GM18498 (cell line): ENCODE results near the gene YWHAH.

Experiments used
- ATAC-seq: cut with Tn5 transposase; IDR thresholded peaks from one replicate; pipeline ENCODE4 v1.9.1; 2021; ENCODE audit warnings: mild to moderate bottlenecking, moderate library complexity; ENCODE audit not compliant: unreplicated experiment

Gene YWHAH

DNA sequence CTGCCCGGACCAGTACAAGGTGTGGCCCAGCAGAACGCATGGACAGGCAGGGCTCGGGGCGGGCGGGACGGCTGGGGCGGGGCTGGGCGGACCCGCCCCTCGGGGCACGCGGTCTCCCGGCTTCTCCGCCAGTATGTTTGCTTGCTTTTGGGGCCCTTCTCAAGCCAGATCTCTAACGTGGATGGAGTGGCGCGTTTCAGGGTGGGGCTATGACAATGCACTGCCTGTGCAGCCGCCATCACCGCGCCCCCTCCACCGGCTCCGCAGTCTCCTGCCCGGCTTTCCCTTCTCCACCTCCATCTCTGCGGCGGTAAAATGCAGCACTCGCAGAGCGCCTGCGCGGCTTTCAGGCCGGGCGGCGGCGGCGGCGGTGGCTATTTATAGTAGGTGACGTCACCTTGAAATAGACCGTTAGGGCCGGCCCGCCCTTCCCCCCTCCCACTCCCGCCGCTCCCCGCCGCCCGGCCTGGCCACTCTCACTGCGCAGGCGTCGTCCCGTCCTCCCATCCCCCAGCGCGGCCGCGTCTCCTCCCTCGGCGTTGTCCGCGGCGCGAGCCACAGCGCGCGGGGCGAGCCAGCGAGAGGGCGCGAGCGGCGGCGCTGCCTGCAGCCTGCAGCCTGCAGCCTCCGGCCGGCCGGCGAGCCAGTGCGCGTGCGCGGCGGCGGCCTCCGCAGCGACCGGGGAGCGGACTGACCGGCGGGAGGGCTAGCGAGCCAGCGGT lies at the start of gene YWHAH:
Gene YWHAH, plus strand, starts transcription at position 558 of the 722 bp plus-strand sequence. CDS start 199 bp downstream, outside the sequence.
- peak; percentile 81 for ATAC-seq

DNA sequence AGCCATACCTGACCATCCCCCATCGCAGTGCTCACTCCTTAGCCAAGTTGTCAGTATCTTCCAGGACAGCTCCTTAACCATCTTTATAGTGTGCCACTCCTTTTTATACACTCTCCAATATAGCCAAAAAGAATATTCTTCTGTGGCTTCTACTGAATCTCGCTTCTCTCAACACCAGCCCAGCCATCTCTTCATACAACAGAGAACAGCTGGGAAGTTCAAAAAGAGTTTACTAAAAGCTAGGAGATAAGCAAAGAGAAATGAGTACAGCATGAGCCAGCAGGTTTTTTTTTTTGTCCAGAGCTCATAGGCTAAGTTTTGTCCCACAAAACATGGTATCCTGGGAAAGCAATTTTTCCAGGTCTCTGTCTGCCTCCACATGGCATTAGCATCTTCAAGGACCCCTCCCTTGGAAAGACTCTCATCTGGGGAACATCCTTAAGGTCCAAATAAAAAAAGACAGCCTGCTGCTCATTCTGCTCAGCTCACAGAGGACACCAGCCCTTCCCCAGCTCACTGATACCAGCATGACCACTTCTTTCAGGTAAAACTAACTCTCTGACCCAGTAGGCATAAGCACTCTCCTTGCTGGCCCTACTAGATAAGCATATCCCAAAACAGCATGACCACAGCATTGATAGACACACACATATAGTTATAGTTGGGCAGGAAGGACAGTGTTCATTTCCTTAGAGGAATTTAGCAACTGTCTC lies 48.8 kb upstream of the YWHAH start:
- ATAC-seq = no peak

DNA sequence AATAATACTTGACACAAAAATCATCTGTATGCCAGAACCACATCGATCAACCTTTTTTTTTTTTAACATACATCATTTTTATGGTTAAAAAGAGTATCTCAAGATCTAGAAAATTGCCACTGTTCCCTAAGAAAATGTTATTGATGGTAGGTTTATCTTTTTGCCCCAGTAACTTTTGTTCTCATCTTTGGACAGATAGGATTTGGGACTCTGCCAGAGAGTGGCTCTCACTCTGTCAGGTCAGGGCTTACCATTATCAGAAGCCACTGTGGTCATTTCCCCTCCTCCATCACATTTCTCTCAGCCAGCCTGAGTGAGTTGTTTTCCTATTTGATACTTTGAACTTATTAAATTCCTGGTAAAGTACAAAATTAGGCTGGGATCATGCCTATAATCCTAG lies 47.9 kb upstream of the YWHAH start:
- ATAC-seq = no peak

DNA sequence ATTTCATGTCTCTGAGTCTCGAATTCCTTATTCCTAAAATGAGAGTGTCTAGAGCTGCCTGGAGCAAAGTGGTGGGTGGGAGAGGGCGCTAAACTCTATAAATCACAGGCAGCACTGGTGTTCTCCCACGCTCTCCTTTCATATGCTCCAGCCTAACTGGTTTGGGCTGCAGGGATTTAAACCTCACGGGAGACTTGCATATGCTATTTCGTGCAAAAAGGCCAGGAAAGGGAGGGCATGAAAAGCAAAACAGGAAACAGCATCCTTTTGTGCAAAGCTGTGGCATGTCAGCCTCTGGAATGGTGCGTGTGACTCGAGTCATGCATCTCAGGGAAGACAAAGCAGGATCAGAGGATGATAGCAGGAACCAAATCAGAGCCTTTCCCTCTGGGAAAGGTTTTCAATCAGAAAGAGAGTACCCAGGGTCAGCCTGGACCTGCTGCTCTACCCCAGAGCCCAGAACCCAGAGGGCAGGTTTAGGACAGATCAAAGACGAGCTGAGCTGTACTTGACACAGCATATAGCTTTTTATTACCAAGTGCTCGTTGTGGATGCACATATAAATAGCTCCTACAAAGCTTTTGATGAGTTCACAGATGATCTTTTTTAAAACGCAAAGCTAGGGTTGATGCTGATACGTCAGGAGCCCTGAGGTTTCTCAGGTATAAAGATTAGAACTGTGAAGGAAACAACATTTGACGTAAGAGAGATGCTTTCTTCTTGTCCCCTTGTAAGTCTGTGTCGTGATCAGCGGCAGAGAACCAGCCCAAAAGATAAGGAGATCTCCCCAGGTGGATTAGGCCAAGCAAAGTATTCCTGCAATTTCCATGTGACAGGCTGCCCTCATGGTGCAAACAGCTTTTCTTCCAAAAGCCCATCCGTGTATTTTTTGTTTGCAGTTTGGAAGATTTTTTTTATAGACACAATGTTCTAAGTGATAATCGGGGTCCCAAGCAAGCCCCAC lies 46.2 kb upstream of the YWHAH start:
- no peak for ATAC-seq

DNA sequence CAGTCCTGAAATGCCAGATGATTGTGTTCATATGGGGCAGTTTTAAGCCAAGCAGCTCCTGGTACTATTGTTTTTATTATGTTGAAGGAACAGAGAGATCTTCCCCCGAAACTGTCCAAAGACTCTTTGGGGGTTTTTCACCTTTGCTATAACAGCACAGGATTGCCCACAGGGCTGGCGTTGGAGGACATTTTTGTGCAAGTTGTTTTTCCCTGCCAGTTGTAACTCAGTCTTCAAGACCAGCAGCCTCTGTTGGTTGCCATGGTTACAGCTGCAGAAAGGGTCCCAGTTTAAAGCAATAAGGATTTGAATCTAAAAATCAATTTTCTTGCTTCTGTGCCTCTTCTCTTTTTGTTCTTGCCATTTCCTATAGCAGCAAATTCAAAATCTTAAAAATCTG lies 45.4 kb upstream of the YWHAH start:
- ATAC-seq = no peak

DNA sequence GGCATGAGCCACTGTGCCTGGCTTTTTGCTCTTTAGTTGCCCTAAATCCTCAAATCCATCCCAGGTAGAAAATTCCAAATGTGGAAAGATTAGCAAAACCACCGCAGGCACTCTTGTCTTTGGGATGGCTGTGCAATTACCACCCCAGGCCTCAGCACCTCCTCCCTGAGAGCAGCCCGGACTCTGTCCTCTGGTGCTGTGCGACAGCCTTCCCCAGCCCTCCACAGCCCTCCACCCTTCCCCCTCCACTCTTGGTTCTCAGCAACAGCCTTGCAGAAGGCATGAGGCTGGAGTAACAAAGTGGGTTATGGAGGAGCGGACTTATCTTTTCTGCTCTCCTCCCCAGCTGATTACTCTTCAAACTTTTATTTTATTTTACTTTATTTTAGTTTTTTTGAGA lies 44.7 kb upstream of the YWHAH start:
- no peak for ATAC-seq

DNA sequence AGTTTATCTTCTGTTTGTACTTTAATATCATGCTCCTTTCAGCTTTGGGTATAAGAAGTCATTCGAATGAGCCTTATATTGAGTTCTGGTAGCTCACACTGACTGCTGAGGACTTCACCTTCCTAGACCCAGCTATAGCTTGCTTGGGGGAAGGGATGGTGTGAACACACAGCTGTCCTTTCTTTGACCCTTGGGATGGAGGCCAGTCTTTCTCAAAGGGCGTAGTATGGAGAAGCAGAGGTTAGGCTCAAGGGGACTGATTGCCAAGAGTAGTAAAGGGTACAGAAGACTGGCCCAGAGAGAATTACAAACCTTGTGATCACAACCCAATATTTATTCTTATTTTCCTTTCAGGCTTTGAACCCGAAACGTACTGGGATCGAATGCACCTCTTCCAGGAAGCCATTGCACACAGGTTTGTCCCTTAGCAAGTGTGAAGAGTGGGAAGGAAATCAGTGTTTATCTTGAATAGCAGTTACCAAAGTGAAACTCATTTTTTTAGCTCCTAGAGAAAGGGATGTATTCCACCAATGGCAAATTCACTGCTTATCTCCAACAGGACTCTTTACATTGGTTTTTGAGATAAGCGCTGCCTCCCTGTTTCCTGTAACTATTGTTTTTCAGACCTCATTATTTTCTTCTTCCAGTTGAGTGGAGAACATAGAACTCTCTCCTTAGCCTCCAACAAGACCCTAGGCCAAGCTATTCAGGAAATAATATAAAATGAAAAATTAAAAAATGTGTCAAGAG lies 42.8 kb upstream of the YWHAH start:
- ATAC-seq = no peak

DNA sequence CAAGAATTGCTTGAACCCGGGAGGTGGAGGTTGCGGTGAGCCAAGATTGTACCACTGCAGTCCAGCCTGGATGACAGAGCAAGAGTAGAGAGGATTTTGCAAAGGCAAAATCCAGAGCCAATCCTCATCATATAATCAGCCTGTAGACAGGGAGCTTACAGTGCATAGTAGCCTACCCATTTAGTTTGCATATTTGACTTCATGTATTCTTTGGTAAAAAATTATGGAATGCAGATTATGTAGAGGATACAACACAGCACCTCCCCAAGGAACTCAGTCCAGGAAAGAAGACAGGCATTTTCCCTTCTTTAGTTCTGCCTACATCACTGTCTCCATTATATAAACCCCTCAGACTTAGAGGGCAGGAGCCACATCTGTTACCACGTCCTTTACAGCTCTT lies 39.7 kb upstream of the YWHAH start:
- ATAC-seq = no peak

DNA sequence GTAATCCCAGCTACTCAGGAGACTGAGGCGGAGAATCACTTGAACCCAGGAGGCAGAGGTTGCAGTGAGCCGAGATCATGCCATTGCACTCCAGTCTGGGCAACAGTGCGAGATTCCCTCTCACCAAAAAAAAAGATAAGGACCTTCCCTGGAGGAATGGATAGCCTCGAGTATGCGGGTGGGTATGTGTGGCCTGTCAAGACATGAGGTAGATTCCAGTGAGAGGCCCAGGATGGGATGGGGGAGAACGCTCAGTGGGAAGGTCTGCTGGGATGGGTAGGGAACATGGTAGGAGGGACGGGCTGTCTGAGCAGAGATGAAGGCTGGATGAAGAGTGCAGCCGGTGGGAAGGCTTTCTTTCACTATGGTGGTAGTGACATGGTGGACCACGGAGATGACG lies 39.0 kb upstream of the YWHAH start:
- no peak for ATAC-seq

DNA sequence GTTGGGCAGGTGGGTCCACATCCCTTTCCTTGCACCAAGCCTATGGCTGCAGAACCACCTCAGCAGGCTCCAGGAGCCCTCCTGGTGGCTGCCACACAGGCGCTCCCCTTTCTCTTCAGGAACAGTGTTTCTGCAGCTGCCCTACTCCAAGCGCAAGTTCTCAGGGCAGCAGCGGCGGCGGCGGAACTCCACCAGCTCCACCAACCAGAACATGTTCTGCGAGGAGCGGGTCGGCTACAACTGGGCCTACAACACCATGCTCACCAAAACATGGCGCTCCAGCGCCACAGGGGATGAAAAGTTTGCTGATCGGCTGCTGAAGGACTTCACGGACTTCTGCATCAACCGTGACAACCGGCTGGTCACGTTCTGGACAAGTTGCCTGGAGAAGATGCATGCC lies 38.2 kb upstream of the YWHAH start:
- ATAC-seq = no peak

DNA sequence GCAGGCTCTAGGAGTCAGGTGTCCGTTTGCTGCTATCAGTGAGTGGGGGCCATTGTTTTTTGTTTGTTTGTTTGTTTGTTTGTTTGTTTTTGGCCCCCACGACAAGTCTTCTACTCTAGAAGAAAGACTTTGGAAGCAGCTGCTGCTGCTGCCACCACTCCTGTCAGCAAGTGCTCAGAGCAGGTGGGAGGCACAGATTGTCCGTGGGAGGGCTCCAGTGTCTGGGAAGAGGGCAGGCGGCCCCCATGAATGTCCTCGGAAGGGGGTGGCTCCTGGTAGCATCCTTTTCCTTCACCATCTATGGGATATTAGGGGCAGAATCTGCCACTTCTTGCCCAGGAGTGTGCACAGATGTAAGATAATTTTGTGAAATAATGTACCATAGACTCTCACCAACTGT lies 37.8 kb upstream of the YWHAH start:
- ATAC-seq = no peak

DNA sequence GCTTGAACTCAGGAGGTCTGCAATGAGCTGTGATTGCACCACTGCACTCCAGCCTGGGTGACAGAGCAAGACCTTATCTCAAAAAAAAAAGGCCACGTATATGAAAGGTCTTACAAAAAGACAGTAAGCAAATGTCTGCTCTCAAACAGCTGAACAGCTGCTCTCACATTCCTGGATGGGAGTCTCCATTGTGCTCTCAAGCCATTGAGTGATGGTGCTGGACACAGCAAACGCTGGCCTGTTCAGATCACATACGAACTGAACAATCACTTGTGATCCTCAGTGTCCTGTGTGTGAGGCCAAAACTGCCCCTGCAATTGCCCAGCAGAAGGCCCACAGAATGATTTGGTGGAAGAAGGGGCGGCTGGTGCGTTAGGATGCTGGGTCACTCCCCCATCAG lies 34.4 kb upstream of the YWHAH start:
- no peak for ATAC-seq

DNA sequence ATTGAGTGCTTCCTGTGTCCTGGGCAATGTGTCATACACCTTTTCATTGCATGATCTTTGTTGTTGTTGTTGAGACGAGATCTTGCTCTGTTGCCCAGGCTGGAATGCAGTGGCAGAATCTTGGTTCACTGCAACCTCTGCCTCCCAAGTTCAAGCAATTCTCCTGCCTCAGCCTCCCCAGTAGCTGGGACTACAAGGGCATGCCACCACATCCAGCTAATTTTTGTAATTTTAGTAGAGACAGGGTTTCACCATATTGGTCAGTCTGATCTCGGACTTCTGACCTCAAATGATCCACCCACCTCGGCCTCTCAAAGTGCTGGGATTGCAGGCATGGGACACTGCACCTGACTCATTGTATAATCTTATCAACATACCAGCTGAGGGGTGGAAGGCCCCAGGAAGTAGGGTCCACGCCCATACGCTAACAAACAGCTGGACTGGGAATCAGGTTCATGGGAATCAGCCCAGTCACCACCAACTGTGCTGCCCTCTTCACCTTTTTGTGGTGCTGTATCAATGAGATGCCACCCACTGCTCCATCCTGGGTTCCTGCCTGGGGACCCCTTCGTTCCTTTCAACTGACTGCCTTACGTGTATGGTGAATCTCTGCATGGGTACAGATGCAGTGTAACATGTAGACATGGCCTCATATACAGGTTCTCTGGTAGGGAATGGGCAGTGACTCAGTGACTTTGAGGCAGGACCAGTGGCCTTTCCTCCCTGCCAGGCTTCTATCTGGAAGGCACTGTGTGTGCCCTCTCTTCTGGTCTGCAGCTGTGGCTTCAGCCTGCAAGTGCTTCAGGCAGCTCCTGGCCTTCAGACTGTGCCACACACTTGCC lies 32.5 kb upstream of the YWHAH start:
- ATAC-seq = no peak

DNA sequence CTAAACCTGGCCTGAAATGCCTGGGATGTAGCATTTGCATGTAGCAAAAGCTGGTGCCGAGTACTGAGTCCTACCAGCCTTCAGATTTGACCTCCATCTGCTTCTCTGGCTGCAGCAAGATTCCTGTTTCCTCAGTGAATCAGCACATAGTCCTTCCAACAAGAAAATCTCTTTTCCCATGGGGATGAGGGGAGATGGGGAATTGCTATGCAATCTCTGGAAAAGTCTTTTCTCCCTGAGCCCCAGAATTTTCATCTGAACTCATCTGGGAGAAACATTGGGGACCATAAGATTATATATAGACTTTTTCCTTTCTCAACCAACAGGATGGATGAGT lies 32.0 kb upstream of the YWHAH start:
- no peak for ATAC-seq

DNA sequence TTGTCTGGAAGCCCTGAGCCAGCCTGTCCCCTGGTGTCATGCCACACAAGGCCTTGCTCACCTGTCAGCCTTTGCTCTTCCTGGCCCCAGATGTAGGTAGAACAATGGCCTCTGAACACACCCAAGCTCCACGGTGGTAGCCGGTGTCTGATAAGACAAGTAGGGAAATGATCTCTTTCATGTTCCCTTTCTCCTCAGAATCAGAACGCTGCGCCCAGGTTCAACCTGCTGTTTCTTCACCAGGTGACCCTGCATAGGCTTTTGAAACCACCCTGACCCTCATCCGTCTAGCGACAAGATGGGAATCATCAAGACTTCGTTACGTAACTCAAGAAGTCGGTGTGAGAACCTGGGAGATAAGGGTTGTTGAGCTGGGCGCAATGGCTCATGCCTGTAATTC lies 28.7 kb upstream of the YWHAH start:
- ATAC-seq = no peak

DNA sequence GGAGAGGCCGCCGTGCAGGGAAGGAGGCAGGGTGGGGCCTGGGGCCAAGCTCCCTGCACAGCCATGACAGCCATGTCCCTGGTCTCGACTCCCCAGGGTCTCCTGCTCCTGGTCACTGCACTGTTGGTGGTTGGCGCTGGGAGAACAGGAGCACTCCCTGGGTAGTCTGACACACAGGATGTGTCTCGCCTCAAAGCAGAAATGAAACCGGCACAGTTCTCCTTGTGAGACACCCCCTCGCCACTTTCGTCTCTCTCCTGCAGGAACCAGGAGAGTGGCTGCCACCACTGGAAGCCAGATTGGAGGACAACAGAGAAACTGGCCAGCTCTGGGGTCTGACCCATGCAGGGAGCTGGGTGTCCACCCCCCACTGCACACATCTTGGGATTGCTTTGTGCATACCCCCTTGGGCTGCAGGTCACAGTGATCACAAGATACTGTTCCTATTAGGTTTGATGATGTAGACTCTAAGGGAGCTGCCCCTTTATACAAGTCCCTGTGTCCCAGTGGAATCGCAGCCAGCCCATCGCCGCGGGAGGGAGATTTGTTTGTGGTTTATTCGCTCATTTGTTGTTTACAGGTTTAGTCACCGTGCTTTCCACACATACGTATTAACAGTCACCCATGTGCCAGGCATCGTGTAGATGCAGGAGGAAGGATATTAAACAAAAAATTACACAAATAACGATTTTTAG lies 27.0 kb upstream of the YWHAH start:
- peak; percentile 64 for ATAC-seq

DNA sequence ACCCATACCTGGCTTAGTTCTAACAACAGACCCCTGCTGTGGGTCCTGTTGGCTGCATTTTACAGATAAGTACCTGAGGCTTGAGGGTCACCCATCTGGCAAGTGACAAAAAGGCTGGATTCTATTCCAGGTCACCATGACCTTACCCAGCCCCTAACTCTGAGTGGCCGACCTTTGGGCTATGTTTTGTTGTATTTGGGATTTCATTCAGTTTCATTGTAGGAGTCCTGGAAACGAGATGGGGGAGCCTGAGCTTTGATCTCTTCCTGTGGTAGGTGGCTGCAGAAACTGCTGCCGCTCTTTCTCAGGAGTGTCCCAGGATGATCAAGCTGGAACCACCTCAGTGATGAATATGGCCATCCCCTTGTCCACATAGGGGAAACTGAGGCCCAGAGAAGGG lies 24.6 kb upstream of the YWHAH start:
- ATAC-seq = no peak

DNA sequence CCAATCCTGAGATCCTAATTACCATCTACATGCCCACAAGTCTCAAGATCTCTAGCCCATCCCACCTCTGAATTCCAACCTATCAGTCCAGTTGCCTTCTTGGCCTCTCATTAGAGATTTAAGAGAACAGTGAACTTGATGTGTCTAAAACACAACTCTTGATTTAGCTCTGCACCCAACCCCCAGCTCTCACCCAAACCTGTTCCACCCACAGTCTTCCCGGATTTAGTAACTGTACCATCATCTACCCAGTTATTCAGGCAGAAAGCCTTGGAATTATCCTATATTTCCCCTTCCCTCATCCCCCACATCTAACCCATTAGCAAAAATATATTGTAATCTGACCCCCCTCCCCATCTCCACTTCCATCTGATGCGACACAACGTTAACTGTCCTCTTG lies 24.0 kb upstream of the YWHAH start:
- ATAC-seq = no peak

DNA sequence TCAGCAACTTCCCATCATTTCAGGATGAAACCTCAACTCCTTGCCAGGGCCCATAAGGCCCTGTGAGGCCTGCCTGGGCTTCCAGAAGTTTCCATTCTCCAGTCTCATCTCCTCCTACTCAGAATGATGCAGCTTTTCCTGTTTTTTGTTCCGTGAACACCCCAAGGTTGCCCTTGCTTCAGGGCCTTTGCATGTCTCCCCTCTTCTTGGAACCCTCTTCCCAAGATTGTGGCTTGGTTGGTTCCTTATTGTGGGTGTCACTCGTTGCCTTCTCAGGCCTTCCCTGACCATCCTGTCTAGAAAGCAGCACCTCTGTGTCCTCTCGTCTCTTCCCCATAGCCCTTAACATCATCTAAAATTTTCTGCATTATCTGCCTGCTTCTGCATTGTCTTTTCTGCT lies 23.2 kb upstream of the YWHAH start:
- ATAC-seq = no peak
